NT2/D1 (cell line): Measurements from ENCODE around the gene RNF32.

Source experiments
- SUZ12 ChIP-seq: IDR thresholded peaks from 2 replicates; pipeline ENCODE4 v1.6.1; 2011; ENCODE audit not compliant: insufficient read length, insufficient read depth; ENCODE audit errors: extremely low read depth
- YY1 ChIP-seq: IDR thresholded peaks from 2 replicates; pipeline ENCODE4 v1.6.1; 2011; ENCODE audit not compliant: insufficient read length, insufficient read depth
- ZNF274 ChIP-seq: IDR thresholded peaks from 2 replicates; pipeline ENCODE4 v1.6.1; 2011; ENCODE audit warnings: mild to moderate bottlenecking, low read depth, low read length

- TF ChIP-seq YY1 (no peak), ZNF274 (no peak), SUZ12 (no peak)
These were observed 38.3 kb upstream of the RNF32 start for GRCh38 chr7:156602283-156602682.
